GM20000 (cell line): ENCODE data around the gene HMBS.

ENCODE experiments used
- DNase-seq: peaks from one replicate; pipeline ENCODE4 v3.0.0; 2012; ENCODE audit warnings: low spot score
- TF ChIP-seq, protein P1 (sequence below): IDR thresholded peaks from 2 replicates; pipeline ENCODE4 v1.5.1; 2012; ENCODE audit warnings: mild to moderate bottlenecking, control low read depth; ENCODE audit errors: extremely low read depth, missing control alignments

HMBS gene

DNA sequence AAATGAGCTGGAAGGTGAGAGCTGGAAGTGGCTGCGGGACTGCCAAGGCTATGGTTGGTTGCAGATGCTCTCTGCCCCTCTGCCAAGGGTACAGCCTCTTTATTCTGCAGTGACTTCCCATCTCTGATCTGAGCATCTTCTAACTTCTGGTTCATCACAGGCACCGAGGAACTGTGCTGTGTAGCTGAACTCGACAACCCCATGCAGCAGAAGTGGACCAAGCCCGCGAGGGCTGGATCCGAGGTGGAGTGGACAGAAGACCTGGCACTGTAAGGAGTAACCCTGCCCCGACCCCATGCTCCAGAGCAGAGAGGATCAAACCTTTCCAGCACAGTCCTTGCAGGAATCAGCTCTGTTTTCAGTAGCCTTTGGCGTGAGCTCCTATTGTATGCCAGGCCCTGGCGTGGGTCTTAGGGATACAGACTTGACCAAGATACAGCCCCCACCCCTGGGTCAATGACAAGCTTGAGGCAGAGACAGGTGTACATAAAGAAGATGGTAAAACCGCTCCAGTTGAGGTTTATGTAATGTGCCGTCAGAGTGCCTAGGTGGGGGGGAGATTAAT is 26.8 kb downstream of the HMBS start:
- no peak for DNase-seq
- TF ChIP-seq, protein P1, sequence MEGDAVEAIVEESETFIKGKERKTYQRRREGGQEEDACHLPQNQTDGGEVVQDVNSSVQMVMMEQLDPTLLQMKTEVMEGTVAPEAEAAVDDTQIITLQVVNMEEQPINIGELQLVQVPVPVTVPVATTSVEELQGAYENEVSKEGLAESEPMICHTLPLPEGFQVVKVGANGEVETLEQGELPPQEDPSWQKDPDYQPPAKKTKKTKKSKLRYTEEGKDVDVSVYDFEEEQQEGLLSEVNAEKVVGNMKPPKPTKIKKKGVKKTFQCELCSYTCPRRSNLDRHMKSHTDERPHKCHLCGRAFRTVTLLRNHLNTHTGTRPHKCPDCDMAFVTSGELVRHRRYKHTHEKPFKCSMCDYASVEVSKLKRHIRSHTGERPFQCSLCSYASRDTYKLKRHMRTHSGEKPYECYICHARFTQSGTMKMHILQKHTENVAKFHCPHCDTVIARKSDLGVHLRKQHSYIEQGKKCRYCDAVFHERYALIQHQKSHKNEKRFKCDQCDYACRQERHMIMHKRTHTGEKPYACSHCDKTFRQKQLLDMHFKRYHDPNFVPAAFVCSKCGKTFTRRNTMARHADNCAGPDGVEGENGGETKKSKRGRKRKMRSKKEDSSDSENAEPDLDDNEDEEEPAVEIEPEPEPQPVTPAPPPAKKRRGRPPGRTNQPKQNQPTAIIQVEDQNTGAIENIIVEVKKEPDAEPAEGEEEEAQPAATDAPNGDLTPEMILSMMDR: no peak

DNA sequence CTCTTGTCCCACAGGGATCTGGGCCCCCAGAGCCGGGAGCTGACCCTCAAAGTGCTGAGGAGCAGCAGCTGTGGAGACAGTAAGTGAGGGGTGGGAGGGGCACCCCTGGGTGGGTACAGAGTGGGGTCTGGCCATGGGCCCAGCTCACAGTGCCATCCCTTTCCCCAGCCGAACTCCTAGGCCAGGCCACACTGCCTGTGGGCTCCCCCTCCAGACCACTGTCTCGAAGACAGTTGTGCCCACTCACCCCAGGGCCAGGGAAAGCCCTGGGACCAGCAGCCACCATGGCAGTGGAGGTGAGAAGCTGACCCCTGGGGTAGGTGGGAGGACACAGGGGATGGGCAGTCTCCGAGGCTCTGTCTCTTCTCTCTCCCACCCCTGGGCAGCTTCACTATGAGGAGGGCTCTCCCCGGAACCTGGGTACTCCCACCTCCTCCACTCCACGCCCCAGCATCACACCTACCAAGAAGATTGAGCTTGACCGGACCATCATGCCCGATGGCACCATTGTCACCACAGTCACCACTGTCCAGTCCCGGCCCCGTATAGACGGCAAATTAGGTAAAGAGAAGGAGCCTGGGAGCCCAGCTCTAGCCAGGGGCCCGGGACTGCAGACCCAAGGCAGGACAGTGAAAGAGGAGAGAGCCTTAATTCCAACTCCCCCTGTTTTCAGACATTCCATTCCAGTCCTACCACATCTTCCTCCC is 27.8 kb downstream of the HMBS start:
- TF ChIP-seq, protein P1: no peak
- DNase-seq: no peak

DNA sequence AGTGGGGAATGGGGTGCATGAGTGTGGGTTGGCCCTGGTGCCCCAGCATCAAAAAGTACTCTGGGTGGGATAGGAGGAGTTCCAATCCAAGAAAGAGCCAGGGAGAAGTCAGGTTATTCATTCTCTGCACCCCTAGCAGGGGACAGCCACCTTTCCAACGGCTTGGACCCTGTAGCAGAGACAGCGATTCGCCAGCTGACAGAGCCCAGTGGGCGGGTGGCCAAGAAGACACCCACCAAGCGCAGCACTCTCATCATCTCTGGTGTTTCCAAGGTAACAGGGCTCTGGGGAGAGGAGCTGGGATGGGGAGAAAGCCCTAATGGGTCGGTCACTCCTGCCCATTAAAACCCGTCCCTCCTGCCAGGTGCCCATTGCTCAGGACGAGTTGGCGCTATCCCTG is 29.0 kb downstream of the HMBS start:
- no peak for DNase-seq
- TF ChIP-seq, protein P1: no peak

DNA sequence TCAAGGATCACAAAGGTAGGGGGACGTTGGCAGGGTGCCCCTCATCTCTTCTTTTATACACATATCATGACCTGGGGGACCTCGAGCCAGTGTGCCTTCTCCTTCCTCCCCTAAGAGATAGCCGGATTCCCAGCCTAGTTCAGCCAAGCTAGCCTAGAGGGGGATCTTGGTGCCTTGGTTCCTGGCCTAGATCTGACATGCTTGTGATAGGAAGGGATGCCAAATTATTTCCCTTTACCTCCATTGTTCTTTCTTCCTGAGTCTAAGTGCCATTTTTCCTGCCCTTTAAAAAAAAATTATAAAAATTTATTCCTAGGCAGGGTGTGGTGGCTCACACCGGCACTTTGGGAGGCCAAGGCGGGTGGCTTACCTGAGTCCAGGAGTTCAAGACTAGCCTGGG is 29.7 kb downstream of the HMBS start:
- TF ChIP-seq, protein P1: no peak
- DNase-seq: no peak

DNA sequence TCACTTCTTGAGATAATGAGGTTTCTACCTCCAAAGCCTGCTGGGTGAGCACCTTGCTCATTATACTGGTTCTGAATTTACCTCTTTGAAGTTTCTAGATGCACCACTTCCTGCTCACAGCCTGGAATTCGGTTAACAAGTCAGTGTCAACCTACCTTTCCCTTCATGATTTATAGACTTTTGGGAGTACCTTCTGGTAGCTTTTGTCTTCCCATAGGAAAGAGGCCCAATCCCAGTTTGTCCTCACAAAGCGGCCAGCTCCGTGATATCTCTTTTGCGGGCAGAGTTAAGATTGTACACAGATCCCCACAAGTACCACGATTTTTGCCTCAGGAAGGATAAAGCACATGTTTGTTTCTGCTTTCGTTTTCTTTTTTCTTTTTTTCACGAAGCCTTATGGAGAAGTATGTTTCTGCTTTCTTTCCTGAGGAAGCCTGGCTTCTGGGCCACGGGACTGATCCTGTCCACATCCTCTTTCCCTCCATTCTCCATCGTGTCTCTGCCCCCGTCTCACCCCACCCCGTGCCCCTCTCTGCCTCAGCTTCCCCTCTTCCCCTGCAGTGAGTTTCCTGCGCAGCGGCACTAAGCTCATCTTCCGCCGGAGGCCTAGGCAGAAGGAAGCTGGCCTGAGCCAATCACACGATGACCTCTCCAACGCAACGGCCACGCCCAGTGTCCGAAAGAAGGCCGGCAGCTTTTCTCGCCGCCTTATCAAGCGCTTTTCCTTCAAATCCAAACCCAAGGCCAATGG is 31.0 kb downstream of the HMBS start:
- no peak for DNase-seq
- TF ChIP-seq, protein P1: no peak

DNA sequence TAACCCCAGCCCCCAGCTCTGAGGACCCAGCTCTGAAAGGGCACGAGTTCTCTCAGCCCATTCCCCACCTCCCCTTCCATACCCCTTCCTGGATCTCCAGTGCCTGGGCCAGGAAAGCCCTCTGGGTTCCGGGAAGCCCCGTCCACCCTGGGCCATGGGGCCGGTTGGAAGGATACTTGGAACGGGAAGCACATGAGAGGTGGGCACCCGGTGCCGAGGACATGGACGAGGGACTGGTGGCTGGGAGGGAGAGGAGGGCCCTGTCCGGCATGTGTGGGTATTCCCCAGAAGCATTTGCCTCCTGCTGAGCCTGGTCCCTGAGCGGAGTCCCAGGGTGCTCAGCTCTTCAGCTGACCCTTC is 31.5 kb downstream of the HMBS start:
- no peak for DNase-seq
- TF ChIP-seq, protein P1: no peak

DNA sequence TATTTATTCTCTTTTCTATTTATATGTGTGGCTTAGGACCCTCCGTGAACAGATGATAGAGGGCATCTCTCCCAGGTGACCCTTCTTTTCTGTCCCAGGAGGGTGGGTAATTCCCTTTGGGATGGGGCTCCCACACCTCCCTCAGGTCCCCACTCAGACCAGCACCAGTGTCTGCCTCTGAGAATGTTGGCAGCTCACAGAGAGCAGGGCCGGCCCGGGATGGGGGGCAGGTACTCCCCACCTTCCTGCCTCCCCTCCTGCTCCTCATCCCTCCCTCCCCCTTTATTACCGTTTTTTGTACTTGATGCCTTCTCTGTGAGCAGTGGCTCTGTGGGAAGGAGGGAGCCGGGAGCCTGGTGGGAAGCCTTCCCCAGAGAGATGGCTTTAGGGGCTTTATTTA is 31.9 kb downstream of the HMBS start:
- TF ChIP-seq, protein P1: no peak
- no peak for DNase-seq
